Spleen (tissue), 11 donors: Measurements from ENCODE around the gene IPO4. TPM values are rescaled to one million over a fixed set of nuclear protein-coding genes. Genes with fewer than 3 reads are reported as not detected.

Source experiments
- DNase-seq: peaks from one replicate; pipeline ENCODE4 v3.0.0-alpha.2; 2020
- H3K27ac ChIP-seq, 8 donors: fragments of 200-600 bp; sonication (generic) in 7 of 8; 1 replicate in 4 of 8; 2 replicates in 4 of 8; pipeline versions ENCODE4 v1.5.0 to v1.8.0; 2016 to 2021; ENCODE audit warnings: inconsistent platforms in 4 of 8, mild to moderate bottlenecking in 4 of 8, moderate library complexity in 1 of 8
- H3K27me3 ChIP-seq, 7 donors: fragments of 200-600 bp; sonication (generic) in 6 of 7; replicated peaks in 1 of 7; 1 replicate in 4 of 7; 2 replicates in 3 of 7; pipeline versions ENCODE4 v1.5.0 to v1.8.0; 2016 to 2021; ENCODE audit warnings: inconsistent platforms in 3 of 7, mild to moderate bottlenecking in 1 of 7
- H3K36me3 ChIP-seq, 6 donors: fragments of 200-600 bp; sonication (generic) in 5 of 6; 1 replicate in 4 of 6; 2 replicates in 2 of 6; pipeline versions ENCODE4 v1.5.0 to v1.8.0; 2016 to 2021; ENCODE audit warnings: inconsistent platforms in 2 of 6
- H3K4me1 ChIP-seq, 6 donors: fragments of 200-600 bp; sonication (generic) in 5 of 6; 1 replicate in 3 of 6; 2 replicates in 3 of 6; pipeline versions ENCODE4 v1.5.0 to v1.8.0; 2016 to 2021; ENCODE audit warnings: inconsistent platforms in 3 of 6
- H3K4me3 ChIP-seq, 8 donors: fragments of 200-600 bp; sonication (generic) in 7 of 8; 1 replicate in 4 of 8; 2 replicates in 4 of 8; pipeline versions ENCODE4 v1.5.0 to v1.8.0; 2016 to 2021; ENCODE audit warnings: inconsistent platforms in 4 of 8, mild to moderate bottlenecking in 4 of 8, moderate library complexity in 2 of 8
- H3K9me3 ChIP-seq, 8 donors: fragments of 200-600 bp; sonication (generic) in 7 of 8; 1 replicate in 4 of 8; 2 replicates in 4 of 8; pipeline versions ENCODE4 v1.5.0 to v1.8.0; 2016 to 2021; ENCODE audit warnings: inconsistent platforms in 4 of 8
- POLR2A ChIP-seq, 3 donors: fragments of 450-650 bp; IDR thresholded peaks; one replicate each; pipeline ENCODE4 v1.5.1; 2017; ENCODE audit warnings: antibody characterized with exemption in 3 of 3, mild to moderate bottlenecking in 1 of 3
- POLR2AphosphoS5 ChIP-seq, 3 donors: sonication (generic); formaldehyde crosslinking; IDR thresholded peaks; one replicate each; pipeline ENCODE4 v1.5.1; 2017; ENCODE audit warnings: antibody characterized with exemption in 3 of 3
- WGBS, 5 donors: extraction: QIAGEN DNeasy Blood & Tissue Kit in 3 of 5; methylation state at CpG; one replicate each; pipeline versions ENCODE4 v1.1.5 to v1.1.7; 2013 to 2018; 5-methylcytosine and 5-hydroxymethylcytosine counted together
- intact Hi-C: fragments of 100-400 bp; cut with DNase I; formaldehyde crosslinking; loops from one replicate; pipeline ENCODE4 v1.15.0; 2023; ENCODE audit warnings: low total_unique reads
- polyA plus RNA-seq, 3 donors: library from polyadenylated mRNA; stranded (reverse); fragments of 200-250 nt; gene quantifications; one replicate each; pipeline ENCODE4 v1.2.1, GENCODE V29; 2013
- total RNA-seq, 7 donors: library from RNA; depleted of rRNA in 3 of 7; stranded (reverse); fragments of >200 nt in 3 of 7; fragmentation: NEBNext Ultra II Directional in 4 of 7; extraction: Animal tissue kit (Norgen Biotek cat#: 25700) in 4 of 7; gene quantifications; one replicate each; pipeline versions ENCODE4 v1.1.0 to v1.2.1, GENCODE V29; 2016 to 2021
- TF ChIP-seq, protein P1 (sequence below), 11 experiments: fragments of 200-600 bp in 7 of 11; fragments of 450-650 bp in 4 of 11; sonication (generic) in 4 of 11; IDR thresholded peaks in 8 of 11; conservative IDR thresholded peaks in 3 of 11; 1 replicate in 7 of 11; 2 replicates in 4 of 11; pipeline versions ENCODE4 v1.4.0 to v1.8.0; 2016 to 2021; ENCODE audit warnings: antibody characterized with exemption in 11 of 11, inconsistent platforms in 4 of 11, mild to moderate bottlenecking in 1 of 11
- donor health status: healthy with polysubstance abuse.
- donor health status: DM: no; HTN: no; CAD: no; lungs with moderate emphysema.
- donor health status: DM: no; HTN: no; CAD: no.
- donor health status: Bipolar disorder and iron deficiency.
- donor health status: healthy.
- donor health status: DM: no; HTN: no; CAD: no.
- donor health status: DM: yes; HTN: yes; CAD: no.

The IPO4 gene
- total and polyA plus RNA-seq, 10 donors, result 10.0 to 49.7 (median 21.5) TPM

DNA sequence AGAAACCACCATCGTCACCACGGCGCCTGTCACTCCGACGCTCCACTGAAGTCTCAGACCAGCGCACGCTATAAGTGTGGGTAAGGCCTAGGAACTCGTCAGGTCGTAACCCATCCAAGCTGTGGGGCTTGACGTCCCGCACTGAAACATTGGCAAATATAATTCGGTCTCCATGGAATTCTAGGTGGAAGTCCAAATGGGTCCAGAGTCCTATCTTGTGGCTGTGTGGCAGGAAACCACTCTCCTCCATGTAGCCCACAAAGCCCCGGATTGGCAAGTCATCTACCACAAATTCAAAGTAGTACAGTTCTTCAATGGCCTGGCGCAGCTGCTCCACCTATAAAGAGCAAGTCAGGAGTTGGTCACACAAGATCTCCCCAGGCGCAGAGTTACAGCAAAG, 4.3 kb upstream of the IPO4 start:
- Histone ChIP-seq H3K4me3 (no peak overlapping the region), H3K9me3 (no peaks in the 10 kb centered on the region), H3K36me3 (peaks cover 0 to 35% (median 12%) of the 10 kb centered on the region in 6 donors), H3K27ac (no peak overlapping the region), H3K4me1 (peaks cover 29 to 81% (median 49%) of the 10 kb centered on the region in 6 donors), H3K27me3 (no peaks in the 10 kb centered on the region)
- TF ChIP-seq POLR2AphosphoS5 (IDR thresholded peaks at IDR 0.05), result no peak
- TF ChIP-seq, protein P1, sequence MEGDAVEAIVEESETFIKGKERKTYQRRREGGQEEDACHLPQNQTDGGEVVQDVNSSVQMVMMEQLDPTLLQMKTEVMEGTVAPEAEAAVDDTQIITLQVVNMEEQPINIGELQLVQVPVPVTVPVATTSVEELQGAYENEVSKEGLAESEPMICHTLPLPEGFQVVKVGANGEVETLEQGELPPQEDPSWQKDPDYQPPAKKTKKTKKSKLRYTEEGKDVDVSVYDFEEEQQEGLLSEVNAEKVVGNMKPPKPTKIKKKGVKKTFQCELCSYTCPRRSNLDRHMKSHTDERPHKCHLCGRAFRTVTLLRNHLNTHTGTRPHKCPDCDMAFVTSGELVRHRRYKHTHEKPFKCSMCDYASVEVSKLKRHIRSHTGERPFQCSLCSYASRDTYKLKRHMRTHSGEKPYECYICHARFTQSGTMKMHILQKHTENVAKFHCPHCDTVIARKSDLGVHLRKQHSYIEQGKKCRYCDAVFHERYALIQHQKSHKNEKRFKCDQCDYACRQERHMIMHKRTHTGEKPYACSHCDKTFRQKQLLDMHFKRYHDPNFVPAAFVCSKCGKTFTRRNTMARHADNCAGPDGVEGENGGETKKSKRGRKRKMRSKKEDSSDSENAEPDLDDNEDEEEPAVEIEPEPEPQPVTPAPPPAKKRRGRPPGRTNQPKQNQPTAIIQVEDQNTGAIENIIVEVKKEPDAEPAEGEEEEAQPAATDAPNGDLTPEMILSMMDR (IDR thresholded peaks at IDR 0.05 in 8 of 11, conservative IDR thresholded peaks at IDR 0.05 in 3 of 11), result no peak
- TF ChIP-seq POLR2A (IDR thresholded peaks at IDR 0.05), result no peak
- intact Hi-C loops, result no loop called here
- no peak for DNase-seq
- 90 to 92% (median 91%) methylated on average over 15 of the region's 15 CpGs for WGBS, 5 donors

DNA sequence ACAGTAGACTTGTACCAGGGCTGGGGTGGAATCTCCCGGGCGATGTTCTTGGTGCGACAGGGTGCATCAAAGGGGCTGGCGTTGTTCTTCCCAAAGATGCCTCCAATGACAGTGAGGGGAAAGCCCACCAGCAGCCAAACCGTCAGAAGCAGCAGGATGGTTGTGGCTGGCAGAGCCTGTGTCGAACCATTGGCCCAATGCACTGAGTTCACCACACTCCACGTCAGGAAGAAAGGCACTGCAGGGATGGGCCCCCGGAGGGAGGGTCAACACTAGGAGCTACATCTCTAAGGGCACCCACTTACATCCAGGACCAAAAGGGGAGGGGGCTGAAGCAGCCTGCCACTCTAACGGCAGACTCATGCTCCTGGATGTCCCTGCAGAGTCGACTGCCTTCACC, 1.8 kb upstream of the IPO4 start:
- no peaks in the 10 kb centered on the region for H3K27me3 ChIP-seq
- H3K9me3 ChIP-seq, result no peaks in the 10 kb centered on the region
- no peak for DNase-seq
- peaks cover 22 to 80% (median 41%) of the 10 kb centered on the region in 6 donors for H3K4me1 ChIP-seq
- intact Hi-C loops, result no loop called here
- WGBS, 5 donors, result 93 to 96% (median 94%) methylated on average over 10 of the region's 10 CpGs
- no peak overlapping the region for H3K4me3 ChIP-seq
- H3K27ac ChIP-seq, result no peak overlapping the region
- peaks cover 0 to 51% (median 25%) of the 10 kb centered on the region in 6 donors for H3K36me3 ChIP-seq
- TF ChIP-seq POLR2AphosphoS5 (IDR thresholded peaks at IDR 0.05) (no peak), POLR2A (IDR thresholded peaks at IDR 0.05) (no peak)
- TF ChIP-seq, protein P1 (IDR thresholded peaks at IDR 0.05 in 8 of 11, conservative IDR thresholded peaks at IDR 0.05 in 3 of 11), result no peak

DNA sequence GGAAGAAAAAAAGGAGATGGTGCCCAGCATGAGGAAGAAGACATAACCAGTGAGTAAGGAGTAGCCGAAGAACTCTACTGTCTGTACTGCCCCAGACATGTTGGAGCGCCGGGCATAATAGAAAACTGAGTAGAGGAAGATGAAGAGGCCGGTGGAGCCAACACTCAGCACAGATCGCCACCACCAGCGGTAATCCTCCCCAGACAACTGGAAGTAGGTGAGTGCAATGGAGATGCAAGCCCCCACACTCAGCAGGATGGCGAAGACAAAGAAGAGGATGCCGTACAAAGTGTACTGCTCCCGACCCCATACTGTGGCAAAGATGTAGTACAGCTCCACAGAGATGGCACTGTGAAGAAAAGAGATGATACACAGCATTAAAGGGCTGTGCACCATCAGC, 844 bp upstream of the IPO4 start:
- Histone ChIP-seq H3K4me1 (peaks cover 19 to 72% (median 34%) of the 10 kb centered on the region in 6 donors), H3K9me3 (no peaks in the 10 kb centered on the region), H3K36me3 (peaks cover 0 to 60% (median 34%) of the 10 kb centered on the region in 6 donors), H3K27ac (peak overlapping the region in 6 of 8 donors; percentile 10 to 87 (median 77)), H3K27me3 (no peaks in the 10 kb centered on the region), H3K4me3 (peak overlapping the region in 1 of 8 donors; percentile 80)
- DNase-seq, result no peak
- TF ChIP-seq, protein P1 (IDR thresholded peaks at IDR 0.05 in 8 of 11, conservative IDR thresholded peaks at IDR 0.05 in 3 of 11), result no peak
- TF ChIP-seq POLR2A (IDR thresholded peaks at IDR 0.05) (no peak), POLR2AphosphoS5 (IDR thresholded peaks at IDR 0.05) (no peak)
- 91 to 96% (median 93%) methylated on average over 9 of the region's 9 CpGs for WGBS, 5 donors
- intact Hi-C loops, result no loop called here

DNA sequence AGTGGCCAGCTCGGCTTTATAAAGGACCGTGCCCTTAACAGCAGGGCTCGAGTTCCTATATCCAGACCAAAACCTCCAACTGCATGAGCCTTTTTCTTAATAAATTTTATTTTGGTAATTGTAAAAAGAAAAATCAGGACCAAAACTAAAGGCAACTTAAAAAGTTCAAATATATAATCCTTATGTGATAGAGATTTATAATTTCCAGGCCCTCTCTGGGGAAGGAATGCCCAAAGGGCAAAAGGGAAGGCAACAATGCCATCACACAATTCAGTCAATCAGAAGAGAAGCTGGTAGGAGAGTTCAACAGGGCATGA, 401 bp upstream of the IPO4 start:
- Histone ChIP-seq H3K27me3 (no peaks in the 10 kb centered on the region), H3K27ac (peak overlapping the region; percentile 1 to 87 (median 69)), H3K4me1 (peaks cover 15 to 67% (median 29%) of the 10 kb centered on the region in 6 donors), H3K9me3 (no peaks in the 10 kb centered on the region), H3K4me3 (peak overlapping the region; percentile 64 to 90 (median 78)), H3K36me3 (peaks cover 0 to 65% (median 39%) of the 10 kb centered on the region in 6 donors)
- WGBS, 5 donors, result 0 to 2% (median 1%) methylated on average over 3 of the region's 3 CpGs
- no peak for DNase-seq
- intact Hi-C loops, result no loop called here
- TF ChIP-seq, protein P1 (IDR thresholded peaks at IDR 0.05 in 8 of 11, conservative IDR thresholded peaks at IDR 0.05 in 3 of 11), result no peak
- TF ChIP-seq POLR2A (IDR thresholded peaks at IDR 0.05) (no peak), POLR2AphosphoS5 (IDR thresholded peaks at IDR 0.05) (no peak)
